GM18519 (cell line): ENCODE data around the gene MCM9.

Experiments
- ATAC-seq: cut with Tn5 transposase; IDR thresholded peaks from one replicate; pipeline ENCODE4 v1.9.1; 2021; ENCODE audit warnings: mild to moderate bottlenecking, moderate library complexity; ENCODE audit not compliant: unreplicated experiment, low FRiP score

Gene MCM9

GRCh38 chr6:118933855-118934460 is 1.0 kb downstream of the MCM9 start:
- peak; percentile 4 for ATAC-seq

DNA sequence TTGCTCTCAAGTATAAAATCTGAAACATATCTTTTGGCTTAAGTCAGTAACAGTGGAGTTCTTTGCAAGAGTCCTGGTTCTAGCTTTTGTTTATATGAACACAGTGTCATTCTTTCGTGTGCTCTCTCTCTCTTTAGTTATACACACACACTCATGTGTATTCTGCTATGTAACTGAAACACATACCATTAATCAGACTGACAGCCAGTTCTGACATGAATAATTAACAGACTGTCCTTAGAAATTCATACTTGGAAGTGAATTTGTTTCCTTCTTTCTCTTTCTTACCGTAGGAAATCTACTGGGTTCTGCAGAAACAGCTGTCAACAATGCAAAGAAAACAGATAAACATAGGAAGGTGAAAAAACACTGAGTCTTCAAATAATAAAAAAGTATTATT is 2.5 kb downstream of the MCM9 start:
- no peak for ATAC-seq

DNA sequence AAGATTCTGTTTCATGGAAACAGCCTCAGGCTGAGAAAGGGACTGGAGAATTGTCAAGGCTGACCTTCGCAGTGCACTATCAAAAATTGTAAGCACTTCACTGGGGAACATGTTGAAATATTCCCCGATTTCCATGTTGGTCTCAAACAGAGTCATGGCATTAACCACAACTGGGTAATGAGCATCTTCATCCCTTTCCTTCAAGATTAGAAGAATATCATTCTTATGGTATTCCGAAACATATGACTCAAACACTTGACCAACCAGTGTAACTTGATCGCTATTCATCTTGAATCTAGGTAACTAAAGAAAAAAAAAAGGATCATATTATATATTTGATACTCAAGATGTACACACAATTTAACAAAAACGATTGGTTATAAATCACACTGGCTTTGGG is 3.5 kb downstream of the MCM9 start:
- no peak for ATAC-seq

- ATAC-seq: no peak
Measured at GRCh38 chr6:118930680-118931079, 4.3 kb downstream of the MCM9 start.

DNA sequence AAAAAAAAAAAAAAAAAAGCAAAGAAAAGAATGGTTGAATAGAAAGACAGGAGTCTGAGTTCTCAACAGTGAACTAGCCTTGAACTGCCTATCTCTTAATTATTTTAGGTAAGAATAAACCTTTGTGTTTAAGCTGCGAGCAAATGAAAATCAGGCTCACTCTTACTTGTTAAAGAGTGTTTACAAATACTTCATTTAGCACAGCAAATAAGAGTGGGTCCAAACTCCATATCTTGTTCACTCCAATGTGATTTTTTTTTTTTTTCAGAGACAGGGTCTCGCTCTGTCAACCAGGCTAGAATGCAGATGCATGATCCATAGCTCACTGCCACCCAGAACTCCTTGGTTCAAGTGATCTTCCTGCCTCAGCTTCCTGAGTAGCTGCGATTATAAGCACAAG is 11.9 kb downstream of the MCM9 start:
- ATAC-seq: no peak

DNA sequence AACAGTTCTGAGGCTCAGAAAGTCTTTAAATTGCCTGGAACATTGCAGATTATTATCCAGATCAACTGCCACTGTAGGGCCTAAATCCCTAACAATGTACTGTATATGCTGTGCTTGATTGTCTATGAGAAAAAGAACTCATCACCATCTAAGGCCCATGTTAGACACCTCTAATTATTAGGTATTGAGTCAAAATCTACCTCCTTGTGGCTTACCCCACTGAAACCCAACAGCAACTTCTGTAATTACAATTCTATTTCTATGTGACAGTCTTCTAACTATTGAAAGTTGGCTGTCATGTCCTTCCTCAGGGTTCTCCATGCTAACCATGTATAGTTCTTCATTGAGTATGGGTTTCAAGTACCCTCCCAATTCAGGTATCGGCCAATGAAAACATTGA is 13.9 kb downstream of the MCM9 start:
- ATAC-seq: no peak

- no peak for ATAC-seq
Measured at GRCh38 chr6:118918329-118918725, 16.6 kb downstream of the MCM9 start.

DNA sequence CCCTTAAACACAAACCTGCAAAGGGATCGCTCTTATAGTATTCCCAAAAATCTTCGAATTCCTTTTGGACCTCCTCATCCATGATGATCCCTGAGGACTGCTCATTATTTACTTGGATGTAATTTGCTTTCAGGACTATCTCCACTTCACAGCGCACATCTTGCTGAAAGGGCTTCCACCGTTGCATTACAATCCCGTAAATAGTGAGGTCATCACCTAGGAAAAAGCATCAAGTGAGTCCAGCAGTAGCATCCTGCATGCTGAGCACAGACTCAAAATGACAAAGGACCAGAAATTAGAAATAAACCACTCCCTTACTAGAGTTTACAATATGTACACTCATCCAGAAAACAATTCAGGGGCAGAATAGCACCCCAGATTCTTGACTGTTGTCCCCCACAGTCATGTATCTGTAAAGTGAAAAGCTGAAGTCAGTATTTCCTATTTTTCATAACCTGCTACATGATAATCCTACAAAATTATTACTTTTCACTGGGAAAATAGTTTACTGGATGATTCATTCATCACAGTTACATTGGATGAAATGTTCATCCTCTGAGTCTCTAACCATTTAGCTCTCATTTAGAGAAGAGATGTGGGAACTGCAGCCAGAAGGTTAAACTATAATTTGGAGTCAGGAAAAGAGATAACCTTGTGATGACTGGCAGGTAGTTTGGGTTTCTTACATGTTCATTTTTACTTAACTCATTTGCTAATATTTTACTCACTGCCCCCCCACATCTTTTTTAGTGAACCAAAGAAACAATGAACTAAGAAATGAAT is 17.2 kb downstream of the MCM9 start:
- no peak for ATAC-seq

DNA sequence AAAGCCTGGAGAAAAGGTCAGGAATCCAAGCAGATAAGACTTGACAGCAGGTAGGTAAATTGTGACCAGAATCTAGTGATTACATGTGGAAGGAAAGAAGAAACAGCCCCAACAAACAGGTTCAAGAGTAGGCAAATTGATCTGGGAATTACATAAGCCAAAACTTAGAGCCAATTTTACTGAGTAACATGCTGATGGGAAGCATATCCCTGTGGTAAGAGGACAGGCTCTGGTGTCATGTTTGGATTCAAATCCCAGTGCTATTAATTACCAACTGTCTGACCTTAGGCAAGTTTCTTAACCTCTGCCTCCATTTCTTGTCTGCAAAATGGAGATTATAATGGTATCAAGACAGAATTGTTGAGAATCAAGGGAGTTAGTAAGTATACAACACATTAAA is 20.4 kb downstream of the MCM9 start:
- ATAC-seq: no peak

DNA sequence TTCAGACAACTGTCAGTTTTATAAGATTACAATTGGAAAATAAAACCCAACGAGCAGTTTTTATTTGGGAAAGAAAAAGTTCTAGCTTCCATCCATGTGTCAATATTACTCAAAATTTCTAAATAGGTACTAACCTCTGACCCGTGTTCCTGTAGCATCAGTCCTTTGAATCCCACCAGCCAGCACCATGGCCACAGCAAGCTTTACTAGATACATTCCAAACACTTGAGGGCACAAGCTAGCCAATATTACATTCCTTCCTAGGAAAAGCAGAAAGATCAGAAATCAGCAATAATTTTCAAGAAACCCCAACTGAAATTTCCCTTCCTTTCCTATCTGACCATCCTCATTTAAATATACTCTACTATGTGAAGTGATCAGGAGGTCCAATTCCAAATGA is 21.8 kb downstream of the MCM9 start:
- ATAC-seq: no peak

DNA sequence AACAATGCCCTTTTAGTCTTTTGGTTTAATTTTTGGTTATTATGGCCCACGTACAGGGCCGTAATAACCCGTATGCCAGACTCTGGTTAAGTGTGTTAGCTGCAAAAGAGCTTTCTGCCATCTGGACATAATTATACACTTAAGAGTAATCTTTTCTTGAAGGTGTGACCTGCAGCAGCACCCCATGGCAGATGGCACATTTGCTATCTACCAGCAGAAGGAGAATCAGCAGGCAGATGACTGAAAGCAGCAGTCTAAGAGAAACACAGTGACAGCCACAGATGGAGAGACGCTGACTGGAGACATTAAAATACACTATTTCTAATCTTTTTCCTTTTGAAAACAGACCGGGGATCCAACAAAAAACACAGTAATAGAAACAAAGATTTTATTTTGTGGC is 22.3 kb downstream of the MCM9 start:
- no peak for ATAC-seq

GRCh38 chr6:118908441-118908840 is 26.5 kb downstream of the MCM9 start:
- no peak for ATAC-seq

DNA sequence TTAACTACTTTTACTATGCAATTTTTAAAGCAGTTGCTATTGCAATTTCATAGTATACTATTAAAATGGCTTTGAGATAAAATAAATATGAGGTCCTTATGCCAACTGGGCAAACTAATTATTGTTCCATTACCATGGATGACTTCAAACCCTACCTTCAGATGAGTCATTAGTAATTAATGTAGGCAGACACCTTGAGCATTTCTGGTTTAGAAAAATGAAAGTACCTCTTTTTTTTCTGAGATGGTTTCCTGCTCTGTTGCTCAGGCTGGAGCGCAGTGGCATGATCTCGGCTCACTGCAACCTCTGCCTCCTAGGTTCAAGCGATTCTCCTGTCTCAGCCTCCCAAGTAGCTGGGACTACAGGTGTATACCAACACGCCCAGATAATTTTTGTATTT is 29.1 kb downstream of the MCM9 start:
- no peak for ATAC-seq

GRCh38 chr6:118905084-118905483 is 29.9 kb downstream of the MCM9 start:
- ATAC-seq: no peak

- no peak for ATAC-seq
Measured at GRCh38 chr6:118903691-118904090, 31.3 kb downstream of the MCM9 start.

DNA sequence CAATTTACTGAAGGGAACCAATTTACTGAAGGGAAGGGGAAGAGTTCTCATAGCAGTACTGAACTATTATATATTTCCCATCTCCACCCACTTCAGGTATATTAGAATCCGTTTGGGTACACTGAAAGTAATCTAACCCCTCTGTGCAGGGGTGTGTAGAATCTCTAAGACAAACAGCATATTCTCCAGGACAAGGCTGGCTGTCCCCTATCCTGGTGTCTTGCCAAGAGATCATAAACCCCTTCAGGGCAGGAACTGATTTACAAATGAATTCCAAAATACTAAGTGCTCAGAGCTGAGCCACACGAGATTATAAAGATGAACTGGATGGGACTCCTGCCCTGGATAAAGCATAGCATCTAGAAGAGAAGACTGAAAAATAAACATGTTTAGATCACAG is 31.8 kb downstream of the MCM9 start:
- no peak for ATAC-seq

DNA sequence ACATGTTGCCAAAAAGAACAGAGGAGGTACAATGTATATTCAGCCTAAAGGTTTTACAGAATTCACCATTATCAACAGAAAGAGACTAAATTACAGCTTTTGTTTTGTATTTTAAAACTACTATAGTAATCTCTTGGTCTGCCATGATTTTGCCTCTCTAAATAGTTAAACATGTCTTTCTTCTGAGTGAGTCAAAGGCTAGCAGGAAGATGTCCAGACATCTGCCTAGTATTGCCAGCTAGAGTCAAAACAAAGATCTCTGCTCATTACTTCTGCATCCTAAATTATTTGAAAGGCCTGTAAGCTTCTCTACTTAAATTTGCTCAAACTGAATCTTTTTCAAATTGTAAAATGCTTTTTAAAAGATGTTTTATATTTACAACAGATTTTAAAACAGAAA is 32.2 kb downstream of the MCM9 start:
- no peak for ATAC-seq

- no peak for ATAC-seq
Measured at GRCh38 chr6:118899948-118900347, 35.0 kb downstream of the MCM9 start.

GRCh38 chr6:118897386-118897785 is 37.6 kb downstream of the MCM9 start:
- ATAC-seq: no peak

DNA sequence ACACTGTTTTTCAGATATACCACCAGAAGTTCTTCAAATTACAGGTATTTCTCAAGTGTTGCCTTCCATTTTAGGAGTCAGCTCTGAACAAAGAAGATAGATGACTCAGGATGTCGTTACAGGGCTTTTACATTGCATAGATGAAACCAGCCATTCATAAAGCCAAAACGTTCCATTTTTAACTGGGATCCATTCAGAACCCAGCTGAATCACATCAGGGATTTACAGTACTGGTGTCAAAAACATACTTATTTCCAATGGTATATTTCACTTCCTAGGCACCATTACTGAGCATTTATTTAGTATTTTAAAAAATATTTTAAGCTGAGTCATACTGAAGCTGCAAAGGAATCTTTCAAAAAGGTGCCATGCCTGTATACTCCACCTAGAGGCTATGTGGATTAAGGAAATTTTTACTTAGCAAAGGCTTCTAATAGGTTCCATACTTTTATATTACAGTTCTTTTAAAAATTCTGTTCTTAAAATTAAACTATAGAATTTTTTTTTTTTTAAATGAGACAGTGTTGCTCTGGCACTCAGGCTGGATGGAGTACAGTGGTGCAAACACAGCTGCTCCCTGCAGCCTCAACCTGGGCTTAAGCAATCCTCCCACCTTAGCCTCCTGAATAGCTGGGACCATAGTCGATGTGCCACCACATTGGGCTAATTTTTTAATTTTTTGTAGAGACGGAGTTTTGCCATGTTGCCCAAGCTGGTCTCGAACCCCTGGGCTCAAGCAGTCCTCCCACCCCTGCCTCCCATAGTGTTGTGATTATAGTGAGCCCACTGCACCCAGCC is 38.4 kb downstream of the MCM9 start:
- peak; percentile 19 for ATAC-seq

DNA sequence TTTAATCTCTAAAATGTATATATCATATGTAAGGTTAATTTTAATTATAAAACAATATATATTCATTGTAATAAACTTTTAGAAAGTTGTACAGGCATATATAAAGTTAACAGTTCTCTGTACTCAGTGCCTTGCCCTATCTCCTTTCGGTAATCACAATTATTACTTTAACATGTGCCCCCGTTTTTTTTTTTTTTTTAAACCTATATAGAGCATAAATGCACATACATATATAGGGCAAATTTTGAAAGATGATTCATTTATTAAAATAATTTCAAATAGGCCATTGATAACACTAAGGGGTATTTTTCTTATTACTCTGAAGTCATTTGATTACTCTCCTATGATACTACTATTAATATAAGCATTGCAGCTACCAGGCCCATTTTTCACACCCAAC is 39.1 kb downstream of the MCM9 start:
- ATAC-seq: no peak

- no peak for ATAC-seq
Measured at GRCh38 chr6:118895261-118895560, 39.7 kb downstream of the MCM9 start.
